ENCODE data around the gene HECTD4.
"Not testable (repeated sequence)": the region's sequence is repeated elsewhere in the genome, so short reads cannot be mapped to it uniquely, and the experiment has no call there.

Gene HECTD4

DNA sequence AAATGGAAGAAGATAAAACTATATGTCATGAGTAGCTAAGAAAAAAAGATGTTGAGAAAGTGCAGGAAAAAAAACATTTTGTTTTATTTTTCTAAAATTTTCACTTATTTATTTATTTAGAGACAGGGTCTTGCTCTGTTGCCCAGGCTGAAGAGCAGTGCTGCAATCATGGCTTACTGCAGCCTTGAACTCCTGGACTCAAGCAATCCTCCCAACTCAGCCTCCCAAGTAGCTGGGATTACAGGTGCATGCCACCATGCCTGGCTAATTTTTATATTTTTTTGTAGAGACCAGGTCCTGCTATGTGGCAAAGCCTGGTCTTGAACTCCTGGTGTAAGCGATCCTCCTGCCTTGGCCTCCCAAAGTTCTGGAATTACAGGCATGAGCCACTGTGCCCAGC lies 137.3 kb downstream of the HECTD4 start:
- not testable (repeated sequence) for DNase-seq

DNA sequence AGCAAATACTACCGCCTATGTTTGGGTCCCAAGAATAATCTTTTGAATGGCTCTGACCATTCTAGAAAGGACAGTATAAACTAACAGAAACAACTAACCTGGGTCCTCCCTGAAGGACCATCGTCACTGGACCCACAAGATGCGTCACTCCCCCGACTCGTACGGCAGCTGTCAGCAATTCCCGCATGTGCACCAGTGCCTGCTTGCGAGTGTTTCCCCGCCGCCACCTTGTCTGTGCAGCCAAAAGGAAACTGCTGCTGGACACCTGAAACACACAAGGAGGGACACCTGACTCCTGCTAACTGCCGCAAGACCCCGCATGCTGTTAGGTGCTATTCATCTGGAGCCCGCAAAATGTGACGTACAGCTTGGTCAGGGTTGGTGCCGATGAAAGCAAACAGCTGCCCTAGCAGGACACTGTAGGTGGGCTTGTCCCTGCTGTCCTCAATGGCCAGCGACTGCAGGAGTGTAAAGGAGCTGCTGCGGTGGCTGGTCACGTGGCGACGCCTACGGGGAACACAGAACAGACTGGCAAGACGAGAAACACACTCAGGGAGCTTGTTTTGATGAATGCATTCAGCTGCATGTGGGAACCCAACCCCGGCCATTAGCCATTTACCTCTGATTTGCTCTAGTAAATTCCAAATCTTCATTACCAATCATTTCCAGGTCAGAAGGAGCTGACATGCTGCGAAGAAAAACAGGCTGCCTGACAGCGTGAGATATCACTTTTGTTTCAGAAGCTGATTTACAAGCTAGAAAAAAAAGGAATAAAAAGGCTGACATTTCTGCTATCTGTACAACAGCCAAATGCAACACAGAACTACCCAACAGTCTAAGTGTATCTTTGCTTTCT lies 138.7 kb downstream of the HECTD4 start:
- DNase-seq: no peak

DNA sequence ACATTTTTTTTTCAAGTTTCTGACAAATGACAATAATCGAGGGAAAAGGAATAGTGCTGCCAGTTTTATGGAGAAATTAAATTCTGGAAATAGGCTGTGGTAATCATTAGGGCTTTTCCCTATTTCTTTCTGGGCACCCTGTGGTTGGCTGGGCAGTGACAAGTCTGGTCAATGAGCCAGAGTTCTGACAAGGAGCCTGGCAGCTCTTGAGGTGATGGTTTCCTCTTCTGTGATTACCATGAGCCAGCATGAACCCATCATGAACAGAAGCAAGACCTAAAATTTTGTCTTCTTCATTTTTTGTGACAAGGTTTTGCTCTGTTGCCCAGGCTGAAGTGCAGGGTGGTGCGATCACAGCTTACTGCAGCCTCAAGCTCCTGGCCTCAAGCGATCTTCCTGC lies 141.1 kb downstream of the HECTD4 start:
- no peak for DNase-seq

DNA sequence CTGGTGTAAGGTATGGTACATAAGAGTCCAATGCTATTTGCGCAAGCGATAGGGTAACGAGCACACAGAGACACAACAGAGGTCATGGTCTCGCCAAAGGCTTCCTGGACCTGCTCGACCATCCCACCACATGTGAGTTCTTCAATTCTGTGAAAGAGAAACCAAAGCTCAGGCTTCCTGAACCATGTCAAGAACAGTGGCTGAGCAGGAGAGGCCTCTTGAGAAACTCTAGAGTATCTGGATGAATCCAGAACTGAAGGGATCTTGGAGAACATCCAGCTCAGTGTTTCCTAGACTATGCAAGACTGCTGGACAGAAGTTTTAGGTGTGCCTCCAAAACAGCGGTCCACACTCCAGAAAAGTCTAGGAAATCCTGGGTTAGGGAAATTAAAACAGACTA lies 142.3 kb downstream of the HECTD4 start:
- DNase-seq: no peak

DNA sequence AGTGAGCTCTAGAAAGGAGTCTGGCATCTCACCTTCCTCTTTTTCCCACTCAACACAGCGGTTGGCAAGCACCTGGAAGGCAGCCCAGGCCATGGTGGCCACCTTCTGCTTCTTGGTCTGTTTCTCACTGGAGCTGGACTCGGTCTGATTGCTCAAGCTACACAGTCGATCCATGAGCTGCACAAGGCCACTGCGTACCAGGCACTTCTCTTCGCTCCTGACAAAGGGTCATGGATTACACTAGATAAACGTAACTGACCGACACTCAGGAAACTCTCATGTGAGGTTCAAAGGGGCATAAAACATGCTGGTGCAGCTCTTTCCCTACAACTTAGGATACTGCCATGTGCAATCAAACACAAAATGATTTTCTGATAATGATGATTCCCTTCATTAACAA lies 143.2 kb downstream of the HECTD4 start:
- DNase-seq: no peak

DNA sequence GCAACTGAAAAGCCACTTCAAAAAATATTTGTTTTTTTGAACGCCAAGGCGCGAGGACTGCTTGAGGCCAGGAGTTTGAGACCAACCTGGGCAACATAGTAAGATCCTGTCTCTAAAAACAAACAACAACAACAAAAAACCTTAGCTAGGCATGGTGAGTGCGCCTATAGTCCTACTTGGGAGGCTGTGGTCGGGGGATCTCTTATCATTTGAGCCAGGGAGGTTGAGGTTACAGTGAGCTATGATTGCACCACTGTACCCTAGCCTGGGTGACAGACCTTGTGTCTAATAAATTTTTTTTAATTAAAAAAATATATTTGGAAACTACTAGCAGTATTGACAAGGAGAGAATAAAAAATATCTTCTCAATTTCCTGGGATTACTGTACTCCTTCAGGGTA lies 143.8 kb downstream of the HECTD4 start:
- DNase-seq: no peak

DNA sequence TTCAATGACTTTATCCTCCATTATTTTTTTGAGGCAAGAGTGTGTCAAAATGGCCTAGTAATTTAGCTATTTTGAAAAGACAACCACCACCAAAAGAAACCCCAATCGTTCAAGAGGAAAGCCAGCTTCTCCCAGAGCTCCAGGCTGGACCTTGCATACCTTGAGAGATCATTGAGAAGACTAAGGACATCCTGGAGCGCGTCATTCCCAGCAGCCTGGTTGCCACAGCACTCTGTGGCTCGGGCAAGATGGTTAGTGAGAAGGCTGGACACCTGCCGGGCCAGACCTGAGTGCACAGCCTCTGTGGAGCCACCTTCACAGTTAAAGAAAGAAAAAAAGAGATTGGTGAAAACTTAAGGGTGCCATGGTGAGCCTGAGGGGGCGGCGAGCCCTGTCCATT lies 145.4 kb downstream of the HECTD4 start:
- no peak for DNase-seq

DNA sequence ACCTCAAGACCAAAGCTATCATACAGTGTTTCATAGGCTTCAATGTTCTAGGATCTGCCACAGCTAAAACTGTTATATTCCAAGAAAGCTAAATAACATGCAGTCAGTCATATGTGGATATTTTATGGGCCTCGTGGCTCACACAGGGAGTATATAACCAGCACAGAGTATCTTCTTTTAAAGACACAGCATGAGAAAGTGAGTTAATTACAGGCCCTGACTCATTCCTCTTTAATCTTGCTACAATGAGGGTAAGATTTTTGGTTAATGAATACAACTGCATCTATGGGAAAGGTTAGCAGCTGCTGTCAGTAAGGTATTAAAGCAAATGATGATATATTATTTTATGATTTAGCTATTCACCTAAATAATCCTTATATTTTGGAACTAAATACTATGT lies 145.8 kb downstream of the HECTD4 start:
- DNase-seq: no peak

DNA sequence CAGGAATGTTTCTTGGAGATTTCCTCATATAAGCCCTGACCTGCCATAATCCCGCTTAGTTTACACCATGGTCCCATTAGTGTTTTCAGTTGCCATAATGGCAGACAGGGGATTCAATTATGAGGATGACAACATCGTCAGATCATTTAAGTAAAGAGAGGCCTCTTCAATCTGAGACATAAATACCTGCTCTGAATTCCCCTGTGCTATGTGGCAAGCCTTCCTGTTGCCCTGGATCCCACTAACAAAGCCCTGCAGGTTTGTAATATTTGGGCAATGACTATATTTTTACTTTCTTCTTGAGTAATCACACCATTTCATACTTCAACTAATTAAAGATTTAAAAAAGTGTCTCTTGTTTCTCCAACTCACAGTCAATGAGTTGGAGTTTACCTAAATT lies 147.9 kb downstream of the HECTD4 start:
- DNase-seq: no peak

DNA sequence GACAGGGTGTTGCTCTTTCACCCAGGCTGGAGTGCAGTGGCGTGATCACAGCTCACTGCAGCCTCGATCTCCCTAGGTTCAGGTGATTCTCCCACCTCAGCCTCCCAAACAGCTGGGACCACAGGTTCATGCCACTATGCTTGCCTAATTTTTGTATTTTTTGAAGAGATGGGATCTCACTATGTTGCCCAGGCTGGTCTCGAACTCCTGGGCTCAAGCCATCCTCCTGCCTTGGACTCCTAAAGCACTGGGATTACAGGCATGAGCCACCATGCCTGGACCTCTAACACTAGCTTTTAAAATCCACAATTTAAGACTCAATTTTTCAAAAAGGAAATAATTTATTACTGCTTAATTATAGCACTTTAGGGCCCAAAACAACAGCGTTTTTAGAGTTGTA lies 149.0 kb downstream of the HECTD4 start:
- no peak for DNase-seq

DNA sequence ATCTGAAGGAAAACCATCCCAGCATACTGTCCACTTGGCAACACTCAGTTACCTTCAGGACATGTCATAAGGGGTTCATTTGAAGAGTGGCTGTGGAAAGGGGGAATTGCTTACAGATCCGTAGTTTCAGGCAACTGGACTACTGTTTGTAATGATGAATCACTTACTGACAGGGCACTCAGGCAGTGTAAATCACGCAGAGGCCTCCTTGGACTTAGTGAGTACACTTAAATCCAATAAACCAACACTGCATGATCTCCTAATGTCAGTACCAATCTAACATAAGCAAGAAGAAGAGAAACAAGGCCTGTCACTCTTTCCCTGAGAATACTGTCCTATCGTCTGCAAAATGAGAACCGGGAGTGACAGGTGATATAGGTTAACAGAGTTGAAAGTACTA lies 152.1 kb downstream of the HECTD4 start:
- DNase-seq: no peak

DNA sequence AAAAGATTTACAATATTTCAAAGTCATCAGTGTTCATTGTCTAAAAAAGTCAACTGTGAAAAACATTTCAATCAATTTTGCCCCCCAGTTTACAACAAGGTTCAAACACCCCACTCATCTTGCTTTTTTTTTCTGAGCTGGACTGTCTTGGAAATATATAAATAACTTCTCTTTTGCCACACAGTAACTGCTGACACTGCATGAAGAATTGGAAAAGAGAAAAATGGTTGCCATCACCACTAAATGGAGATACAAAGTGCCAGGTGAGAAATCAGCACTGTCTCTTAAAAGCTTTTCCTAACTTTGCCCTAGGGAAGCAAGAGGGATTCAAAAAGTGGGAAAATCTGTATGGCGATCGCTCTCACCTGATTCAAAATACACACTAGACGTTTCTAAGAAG lies 155.5 kb downstream of the HECTD4 start:
- no peak for DNase-seq

DNA sequence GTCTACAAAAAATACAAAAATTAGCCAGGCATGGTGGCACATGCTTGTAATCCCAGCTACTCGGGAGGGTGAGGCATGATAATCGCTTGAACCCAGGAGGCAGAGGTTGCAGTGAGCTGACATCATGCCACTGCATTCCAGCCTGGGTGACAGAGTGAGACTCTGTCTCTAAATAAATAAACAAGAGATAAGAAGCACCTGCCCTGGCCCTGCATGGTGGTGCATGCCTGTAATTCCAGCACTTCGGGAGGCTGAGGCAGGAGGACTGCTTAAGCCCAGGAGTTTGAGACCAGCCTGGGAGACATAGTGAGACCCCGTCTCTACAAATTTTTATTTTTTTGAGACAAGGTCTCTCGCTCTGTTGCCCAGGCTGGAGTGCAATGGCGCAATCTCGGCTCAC lies 161.6 kb downstream of the HECTD4 start:
- not testable (repeated sequence) for DNase-seq

DNA sequence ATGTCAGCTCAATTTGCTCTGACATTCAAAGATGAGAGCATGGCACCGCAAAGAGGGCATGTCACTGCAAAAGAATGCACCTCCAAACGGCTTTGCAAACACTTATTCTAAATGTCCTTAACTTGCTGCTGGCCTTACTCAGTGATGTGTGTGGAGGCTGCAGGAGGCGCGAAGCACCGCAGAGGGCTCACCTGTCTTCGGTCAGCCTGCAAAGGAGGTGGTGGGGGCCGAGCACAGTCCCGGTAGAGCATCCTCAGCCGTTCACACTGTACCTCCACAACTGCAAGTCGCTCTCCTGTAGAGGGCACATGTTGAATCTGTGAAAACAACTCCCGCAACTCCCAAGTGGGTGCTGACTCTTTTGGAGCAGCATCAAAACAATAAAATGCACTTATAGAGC lies 163.0 kb downstream of the HECTD4 start:
- DNase-seq: no peak

DNA sequence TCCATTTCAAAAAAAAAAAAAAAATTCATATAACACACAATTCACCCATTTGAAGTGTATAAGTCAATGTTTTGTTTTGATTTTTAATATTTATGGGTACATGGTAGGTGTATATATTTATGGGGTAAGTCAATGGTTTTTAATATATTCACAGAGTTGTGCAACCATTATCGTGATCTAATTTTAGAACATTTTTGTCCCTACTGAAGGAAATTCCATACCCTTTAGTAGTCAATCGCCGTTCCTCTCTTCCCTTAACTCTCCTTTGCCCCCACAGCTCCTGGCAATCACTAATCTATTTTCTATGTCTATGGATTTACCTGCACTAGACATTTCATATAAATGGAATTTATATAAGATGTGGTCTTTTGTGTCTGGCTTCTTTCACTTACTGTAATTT lies 164.1 kb downstream of the HECTD4 start:
- DNase-seq: no peak

DNA sequence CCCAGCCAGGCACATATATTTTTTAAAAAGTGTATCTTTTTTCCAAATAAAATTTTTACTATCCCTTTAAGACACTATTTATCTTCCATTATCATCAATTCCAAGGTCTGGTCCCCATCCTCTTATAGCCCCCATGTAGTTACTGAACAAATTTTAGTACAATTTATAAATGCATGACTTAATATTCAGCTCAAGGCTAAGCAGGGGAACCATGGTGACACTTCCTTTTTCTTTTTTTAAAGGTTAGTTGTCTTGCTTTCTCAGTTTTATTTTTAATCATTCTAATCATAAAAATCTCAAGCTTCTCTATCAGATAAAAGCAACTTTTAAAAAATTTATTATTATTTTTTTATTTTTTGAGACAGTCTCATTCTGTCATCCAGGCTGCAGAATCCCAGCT lies 164.6 kb downstream of the HECTD4 start:
- no peak for DNase-seq

DNA sequence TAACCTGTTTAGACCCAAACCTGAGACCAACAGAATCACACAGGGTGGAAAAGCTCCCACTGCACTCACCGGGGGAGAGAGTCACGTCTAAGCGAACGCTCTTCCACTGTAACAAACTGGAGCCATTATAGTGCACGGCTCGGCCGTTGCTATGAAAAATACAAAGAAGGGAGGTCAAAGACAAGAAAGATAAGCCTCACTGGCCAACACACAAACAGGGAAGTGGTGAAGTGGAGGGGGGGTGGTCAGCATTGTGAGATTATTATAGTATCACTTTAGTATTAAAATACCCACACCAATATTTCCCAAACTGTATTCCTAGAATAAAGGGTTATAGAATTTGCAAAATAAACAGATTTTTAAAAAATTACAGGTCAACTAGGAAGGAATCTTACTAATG lies 166.0 kb downstream of the HECTD4 start:
- no peak for DNase-seq

DNA sequence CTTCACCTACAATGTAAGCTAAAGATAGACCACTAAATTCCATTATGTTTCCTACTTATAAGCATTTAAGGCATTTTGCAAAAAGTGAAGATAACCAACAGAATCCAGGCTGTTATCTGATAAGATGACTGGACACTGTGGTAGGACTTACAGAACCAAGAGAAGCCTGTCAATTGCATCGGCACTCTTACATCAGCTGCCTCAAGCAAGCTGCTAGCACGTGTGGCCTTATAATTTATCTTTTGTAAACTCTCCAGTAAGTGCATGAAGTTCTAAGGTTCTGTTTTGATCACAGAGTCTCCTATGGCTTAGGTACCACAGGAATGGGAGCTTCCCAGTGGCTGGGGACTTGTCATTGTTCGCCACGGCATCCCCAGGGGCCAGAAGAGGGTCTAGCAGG lies 168.2 kb downstream of the HECTD4 start:
- DNase-seq: no peak

DNA sequence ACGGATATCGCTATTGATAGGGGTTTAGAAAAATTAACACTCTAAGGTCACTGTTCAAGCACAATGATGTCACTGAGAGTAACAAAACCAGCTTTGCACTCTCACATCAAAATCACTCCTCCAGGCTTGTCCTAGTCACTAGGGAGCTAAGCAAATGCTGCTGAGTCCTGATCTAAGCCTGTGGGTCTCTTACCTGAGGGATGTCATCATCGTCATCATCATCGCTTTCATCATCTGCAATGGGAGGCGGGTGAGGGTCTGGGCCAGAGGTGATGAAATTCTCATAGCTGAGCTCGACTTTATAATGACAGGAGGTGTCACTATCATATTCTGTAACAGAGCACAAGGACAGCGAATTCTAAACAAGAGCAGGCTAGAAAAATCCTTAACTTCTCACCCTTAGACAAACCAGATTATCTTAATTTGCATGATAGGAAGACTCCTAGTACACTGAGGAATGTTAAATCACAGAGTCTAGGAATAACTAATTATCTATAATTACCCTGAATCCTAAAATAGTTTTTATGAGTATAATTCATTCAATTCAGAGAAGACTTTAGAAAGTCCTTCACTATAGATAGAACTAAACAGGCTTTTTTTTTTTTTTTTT lies 173.8 kb downstream of the HECTD4 start:
- no peak for DNase-seq

DNA sequence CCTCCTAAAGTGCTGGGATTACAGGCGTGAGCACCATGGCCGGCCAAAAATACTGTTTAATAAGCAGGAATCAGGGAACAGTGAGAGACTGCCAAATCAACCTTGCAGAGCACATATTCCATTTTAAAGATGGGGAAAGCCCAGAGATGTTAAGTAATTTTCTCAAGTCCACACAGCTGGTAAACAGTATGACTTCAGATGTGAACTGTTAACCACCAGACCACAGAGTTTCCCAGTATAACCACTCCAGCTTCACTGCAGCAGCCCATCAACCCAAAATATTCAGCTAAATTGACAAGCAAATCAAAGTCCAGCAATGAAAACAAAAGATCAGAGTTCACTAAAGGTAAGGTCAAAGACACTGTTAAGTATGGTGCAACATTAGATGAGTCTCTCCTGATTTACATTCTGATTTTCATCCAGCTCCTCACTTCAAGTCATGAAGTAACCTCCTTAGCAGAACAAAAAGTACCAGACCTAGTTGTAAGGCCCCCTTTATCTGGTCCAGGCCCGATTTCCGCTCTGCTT lies 174.8 kb downstream of the HECTD4 start:
- DNase-seq: no peak

DNA sequence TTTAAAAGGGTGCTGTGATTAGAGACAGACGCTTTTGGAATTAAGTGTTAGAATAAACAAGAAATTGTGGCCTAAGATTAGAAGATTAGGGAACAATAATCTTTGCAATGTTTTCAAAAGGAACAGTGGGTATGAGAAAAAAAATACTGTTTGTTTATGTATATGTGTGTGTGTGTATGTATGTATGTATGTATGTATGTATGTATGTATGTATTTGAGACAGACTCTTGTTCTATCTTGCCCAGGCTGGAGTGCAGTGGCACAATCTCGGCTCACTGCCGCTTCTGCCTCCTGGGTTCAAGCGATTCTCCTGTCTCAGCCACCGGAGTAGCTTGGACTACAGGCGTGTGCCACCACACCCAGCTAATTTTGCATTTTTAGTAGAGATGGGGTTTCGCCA lies 175.3 kb downstream of the HECTD4 start:
- no peak for DNase-seq

DNA sequence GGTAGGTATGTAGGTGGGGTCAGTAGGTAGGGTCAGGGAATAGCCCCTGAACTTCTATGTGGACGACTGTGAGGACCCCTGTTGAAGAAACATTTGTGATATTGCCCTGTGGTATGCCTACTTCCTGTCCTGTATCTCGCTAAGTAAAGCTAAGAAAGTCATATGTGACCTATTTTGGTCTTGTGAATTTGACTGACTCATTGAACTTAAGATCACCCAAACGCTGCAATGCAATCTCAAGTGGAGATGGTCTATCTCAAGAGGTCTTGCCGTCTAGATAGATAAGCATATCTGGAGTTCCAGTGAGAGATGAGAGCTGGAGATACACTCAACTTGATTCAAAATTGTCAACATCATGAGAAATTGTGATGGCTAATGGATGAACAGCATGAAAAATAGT lies 183.1 kb downstream of the HECTD4 start:
- DNase-seq: no peak

DNA sequence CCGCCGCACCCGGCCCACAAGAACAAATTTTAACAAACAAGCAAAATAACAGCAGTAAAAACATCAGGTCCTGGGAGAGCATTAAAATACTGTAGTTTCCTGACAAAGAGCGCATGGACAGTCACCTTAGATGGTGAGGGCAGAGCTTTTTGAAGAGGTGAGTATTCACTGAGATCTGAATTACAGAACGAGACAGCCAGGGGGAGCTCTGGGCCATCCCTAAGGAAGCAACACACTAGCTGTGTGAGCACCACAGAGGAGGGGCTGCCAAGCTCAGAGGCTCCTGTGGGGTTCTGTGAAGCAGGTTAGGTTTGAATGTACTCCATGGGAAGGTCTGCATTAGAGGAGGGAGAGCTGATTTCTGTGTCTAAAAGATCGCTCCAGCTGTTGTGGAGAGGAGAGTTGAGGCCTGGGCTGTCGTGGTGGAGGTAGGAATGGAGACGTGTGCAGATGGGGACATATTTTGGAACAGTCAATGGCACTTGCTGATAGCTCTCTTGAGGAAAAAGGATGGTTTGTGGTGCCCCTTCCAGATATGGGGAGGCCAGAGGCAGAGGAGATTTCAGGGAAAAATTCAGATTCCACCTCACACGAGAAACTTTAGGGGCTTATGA lies 184.0 kb downstream of the HECTD4 start:
- peak; percentile 49 for DNase-seq

DNA sequence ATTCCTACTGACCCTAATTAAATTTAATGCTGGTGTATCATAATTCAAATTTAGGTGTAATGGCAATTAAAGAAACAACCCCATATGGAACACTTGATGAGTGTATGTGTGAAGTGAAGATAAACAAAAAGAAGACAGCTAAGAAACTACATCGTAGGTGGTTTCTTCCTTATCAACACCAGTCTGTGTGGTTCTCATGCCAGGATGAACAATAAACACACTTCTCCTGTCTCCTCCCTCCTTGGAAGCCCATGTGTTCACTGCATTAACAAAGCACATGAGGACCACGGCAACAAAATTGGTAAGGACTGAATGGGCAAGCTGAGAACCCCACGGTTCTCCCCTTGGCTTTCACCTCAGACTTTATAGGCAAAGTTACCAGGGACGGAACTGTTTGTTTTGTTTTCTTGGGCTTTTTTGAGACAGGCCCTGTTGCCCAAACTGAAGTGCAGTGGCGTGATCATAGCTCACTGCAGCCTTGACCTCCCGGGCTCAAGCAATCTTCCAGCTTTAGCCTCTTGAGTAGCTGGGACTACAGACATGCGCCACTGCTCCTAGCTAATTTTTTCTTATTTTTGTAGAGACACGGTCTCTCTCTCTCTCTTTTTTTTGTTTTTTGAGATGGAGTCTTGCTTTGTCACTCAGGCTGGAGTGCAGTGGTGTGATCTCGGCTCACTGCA lies 185.9 kb downstream of the HECTD4 start:
- no peak for DNase-seq
